ENCODE measurements around the gene RNF220. TPM values are rescaled to one million over a fixed set of nuclear protein-coding genes. Genes with fewer than 3 reads are reported as not detected.

Gene RNF220
- total and polyA plus RNA-seq, 7 experiments from 2014 or later: 83.1 to 127 (median 95.9) TPM

- intact Hi-C loops (cut with micrococcal nuclease): no loop called here
- Histone ChIP-seq H3K27ac (ENCODE audit: low read depth, low read length) (no peak overlapping the region), H3K4me1 (ENCODE audit: control insufficient read depth in 2 of 2, insufficient read depth in 2 of 2, low read length in 2 of 2) (no peaks in the 10 kb centered on the region), H3K27me3 (ENCODE audit: control insufficient read depth in 2 of 2, insufficient read depth in 2 of 2, low read length in 2 of 2) (no peaks in the 10 kb centered on the region), H3K36me3 (ENCODE audit: control insufficient read depth in 2 of 3, insufficient read depth in 3 of 3, low read length in 3 of 3) (peaks cover 8 to 97% (median 25%) of the 10 kb centered on the region in 3 experiments), H3K4me3 (ENCODE audit: low read length) (no peak overlapping the region), H3K9me3 (ENCODE audit: control insufficient read depth in 2 of 3, low read length in 3 of 3) (no peaks in the 10 kb centered on the region)
- no peak for ATAC-seq
- ChIA-PET CTCF (interaction anchor here (2.6 kb wide), 1 partner anchor 10 kb away, joined by 12 read pairs; no protein-coding TSS in a partner anchor), POLR2A (interaction anchor here (0.9 to 2.9 kb wide), 2 partner anchors 11 to 32 kb away, joined by 3 to 18 read pairs; no protein-coding TSS in a partner anchor)
- Mint-ChIP-seq H3K4me3 (no peak overlapping the region), H3K27me3 (no peaks in the 10 kb centered on the region), H3K9me3 (peaks cover 0 to 2% (median 0%) of the 10 kb centered on the region in 11 donors), H3K36me3 (peaks cover 9 to 52% (median 15%) of the 10 kb centered on the region in 5 donors), H3K27ac (peak overlapping the region in 3 of 9 donors; percentile 3 to 46 (median 13)), H3K4me1 (peaks cover 4 to 14% (median 9%) of the 10 kb centered on the region in 7 donors)
- no peak for DNase-seq
Measured at GRCh38 chr1:44642925-44643324, 237.9 kb downstream of the RNF220 start.

DNA sequence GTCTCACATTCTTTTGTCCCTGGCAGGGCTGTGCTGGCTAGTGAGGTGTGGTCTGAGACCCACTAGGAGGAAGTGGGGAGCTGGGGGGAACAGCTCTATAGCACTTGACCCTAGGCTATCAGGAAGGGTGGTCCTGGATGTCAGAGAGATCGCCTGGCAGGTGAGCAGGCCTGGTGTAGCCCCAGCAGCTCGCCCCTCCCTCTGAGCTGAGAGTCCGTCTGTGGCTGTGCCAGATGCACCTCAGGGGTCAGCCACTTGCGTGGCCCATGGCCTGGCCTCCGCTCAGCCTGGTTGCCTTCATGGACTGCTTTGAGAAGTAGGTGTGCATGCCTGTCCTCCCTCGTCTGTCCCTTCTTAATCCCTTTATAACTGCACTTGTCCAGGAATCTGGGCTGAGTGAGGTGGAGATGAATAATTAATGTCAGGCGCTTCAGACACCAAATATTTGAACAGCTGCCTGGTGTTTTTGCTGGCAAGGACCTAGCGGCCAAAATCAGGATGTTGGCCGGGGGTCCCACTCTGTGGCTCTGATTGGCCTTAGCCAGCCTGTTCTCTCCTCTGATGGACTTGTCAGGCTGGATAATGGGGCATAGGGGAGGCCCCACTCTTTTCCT, 238.8 kb downstream of the RNF220 start:
- Histone ChIP-seq H3K9me3 (ENCODE audit: control insufficient read depth in 2 of 3, low read length in 3 of 3) (no peaks in the 10 kb centered on the region), H3K4me1 (ENCODE audit: control insufficient read depth in 2 of 2, insufficient read depth in 2 of 2, low read length in 2 of 2) (no peaks in the 10 kb centered on the region), H3K27ac (ENCODE audit: low read depth, low read length) (no peak overlapping the region), H3K4me3 (ENCODE audit: low read length) (no peak overlapping the region), H3K36me3 (ENCODE audit: control insufficient read depth in 2 of 3, insufficient read depth in 3 of 3, low read length in 3 of 3) (peaks cover 12 to 97% (median 21%) of the 10 kb centered on the region in 3 experiments), H3K27me3 (ENCODE audit: control insufficient read depth in 2 of 2, insufficient read depth in 2 of 2, low read length in 2 of 2) (no peaks in the 10 kb centered on the region)
- peaks cover 0 to 2% (median 0%) of the 10 kb centered on the region in 11 donors for H3K9me3 Mint-ChIP-seq
- no peak overlapping the region for H3K4me3 Mint-ChIP-seq
- ChIA-PET POLR2A (interaction anchor here (2.9 kb wide), 1 partner anchor 11 kb away, joined by 18 read pairs; no protein-coding TSS in a partner anchor), CTCF (interaction anchor here (2.6 kb wide), 1 partner anchor 9 kb away, joined by 12 read pairs; no protein-coding TSS in a partner anchor)
- H3K27ac Mint-ChIP-seq: peak overlapping the region in 3 of 9 donors; percentile 7 to 46 (median 33)
- intact Hi-C loops (cut with micrococcal nuclease): no loop called here
- peaks cover 0 to 13% (median 5%) of the 10 kb centered on the region in 7 donors for H3K4me1 Mint-ChIP-seq
- peaks cover 9 to 53% (median 11%) of the 10 kb centered on the region in 5 donors for H3K36me3 Mint-ChIP-seq
- ATAC-seq (no peak), DNase-seq (no peak)
- H3K27me3 Mint-ChIP-seq: no peaks in the 10 kb centered on the region

GRCh38 chr1:44644806-44645205, 239.8 kb downstream of the RNF220 start:
- POLR2A ChIA-PET: no interaction called here

GRCh38 chr1:44645476-44646244, 240.6 kb downstream of the RNF220 start:
- Mint-ChIP-seq H3K27ac (no peak overlapping the region), H3K9me3 (no peaks in the 10 kb centered on the region), H3K4me1 (peaks cover 0 to 13% (median 4%) of the 10 kb centered on the region in 7 donors), H3K4me3 (no peak overlapping the region), H3K36me3 (peaks cover 9 to 58% (median 10%) of the 10 kb centered on the region in 5 donors), H3K27me3 (no peaks in the 10 kb centered on the region)
- Histone ChIP-seq H3K4me3 (ENCODE audit: low read length) (no peak overlapping the region), H3K27ac (ENCODE audit: low read depth, low read length) (no peak overlapping the region), H3K9me3 (ENCODE audit: control insufficient read depth in 2 of 3, low read length in 3 of 3) (no peaks in the 10 kb centered on the region), H3K4me1 (ENCODE audit: control insufficient read depth in 2 of 2, insufficient read depth in 2 of 2, low read length in 2 of 2) (no peaks in the 10 kb centered on the region), H3K36me3 (ENCODE audit: control insufficient read depth in 2 of 3, insufficient read depth in 3 of 3, low read length in 3 of 3) (peaks cover 6 to 100% (median 12%) of the 10 kb centered on the region in 3 experiments), H3K27me3 (ENCODE audit: control insufficient read depth in 2 of 2, insufficient read depth in 2 of 2, low read length in 2 of 2) (no peaks in the 10 kb centered on the region)
- ChIA-PET POLR2A (interaction anchor here (0.5 to 3.2 kb wide), 2 partner anchors 14 to 87 kb away, joined by 5 to 8 read pairs; no protein-coding TSS in a partner anchor), CTCF (no interaction called here)
- DNase-seq: no peak
- intact Hi-C loops (cut with micrococcal nuclease): no loop called here
- no peak for ATAC-seq

More at GRCh38 chr1:44644806-44645205, 239.8 kb downstream of the RNF220 start:
- intact Hi-C loops (cut with micrococcal nuclease): no loop called here
- Histone ChIP-seq H3K4me3 (ENCODE audit: low read length) (no peak overlapping the region), H3K4me1 (ENCODE audit: control insufficient read depth in 2 of 2, insufficient read depth in 2 of 2, low read length in 2 of 2) (no peaks in the 10 kb centered on the region), H3K36me3 (ENCODE audit: control insufficient read depth in 2 of 3, insufficient read depth in 3 of 3, low read length in 3 of 3) (peaks cover 6 to 100% (median 18%) of the 10 kb centered on the region in 3 experiments), H3K27me3 (ENCODE audit: control insufficient read depth in 2 of 2, insufficient read depth in 2 of 2, low read length in 2 of 2) (no peaks in the 10 kb centered on the region), H3K27ac (ENCODE audit: low read depth, low read length) (no peak overlapping the region), H3K9me3 (ENCODE audit: control insufficient read depth in 2 of 3, low read length in 3 of 3) (no peaks in the 10 kb centered on the region)
- CTCF ChIA-PET: no interaction called here
- DNase-seq (no peak), ATAC-seq (no peak)
- peaks cover 0 to 13% (median 4%) of the 10 kb centered on the region in 7 donors for H3K4me1 Mint-ChIP-seq
- H3K4me3 Mint-ChIP-seq: no peak overlapping the region
- peaks cover 0 to 2% (median 0%) of the 10 kb centered on the region in 11 donors for H3K9me3 Mint-ChIP-seq
- peaks cover 9 to 55% (median 10%) of the 10 kb centered on the region in 5 donors for H3K36me3 Mint-ChIP-seq
- no peak overlapping the region for H3K27ac Mint-ChIP-seq
- H3K27me3 Mint-ChIP-seq: no peaks in the 10 kb centered on the region

GRCh38 chr1:44646261-44647110, 241.4 kb downstream of the RNF220 start:
- Mint-ChIP-seq H3K27me3 (no peaks in the 10 kb centered on the region), H3K4me3 (no peak overlapping the region), H3K4me1 (peaks cover 0 to 10% (median 4%) of the 10 kb centered on the region in 7 donors), H3K27ac (peak overlapping the region in 1 of 9 donors; percentile 65), H3K36me3 (peaks cover 8 to 59% (median 9%) of the 10 kb centered on the region in 5 donors), H3K9me3 (no peaks in the 10 kb centered on the region)
- H3K36me3 ChIP-seq (ENCODE audit: control insufficient read depth in 2 of 3, insufficient read depth in 3 of 3, low read length in 3 of 3): peaks cover 6 to 100% (median 7%) of the 10 kb centered on the region in 3 experiments
- intact Hi-C loops (cut with micrococcal nuclease): no loop called here
- ChIA-PET POLR2A (interaction anchor here (0.5 to 3.2 kb wide), 4 partner anchors 13 to 850 kb away, joined by 3 to 8 read pairs (median 4); no protein-coding TSS in a partner anchor), CTCF (no interaction called here)
- no peak for ATAC-seq
- no peaks in the 10 kb centered on the region for H3K9me3 ChIP-seq (ENCODE audit: control insufficient read depth in 2 of 3, low read length in 3 of 3)
- DNase-seq: no peak
- no peak overlapping the region for H3K4me3 ChIP-seq (ENCODE audit: low read length)
- no peaks in the 10 kb centered on the region for H3K4me1 ChIP-seq (ENCODE audit: control insufficient read depth in 2 of 2, insufficient read depth in 2 of 2, low read length in 2 of 2)
- H3K27ac ChIP-seq (ENCODE audit: low read depth, low read length): no peak overlapping the region
- H3K27me3 ChIP-seq (ENCODE audit: control insufficient read depth in 2 of 2, insufficient read depth in 2 of 2, low read length in 2 of 2): no peaks in the 10 kb centered on the region

DNA sequence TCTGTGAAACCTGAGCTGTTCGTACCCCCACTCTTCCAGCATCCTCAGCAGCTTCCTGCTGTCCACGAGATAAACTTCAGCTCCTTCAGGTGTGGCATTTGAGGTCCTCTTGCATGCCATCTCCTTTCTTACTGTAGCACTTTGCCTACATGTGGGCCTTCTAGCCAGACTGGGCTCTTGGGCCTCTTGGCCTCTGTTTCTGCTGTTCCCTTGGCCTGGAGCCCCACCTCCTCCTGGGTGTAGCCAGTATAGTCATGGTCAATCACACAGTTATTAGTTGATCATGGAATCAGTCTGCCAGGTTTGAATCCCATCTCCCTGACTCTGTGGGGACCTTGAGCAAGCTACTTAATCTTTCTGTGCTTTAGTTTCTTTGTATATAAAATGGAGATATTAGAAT, 242.8 kb downstream of the RNF220 start:
- H3K36me3 ChIP-seq (ENCODE audit: control insufficient read depth in 2 of 3, insufficient read depth in 3 of 3, low read length in 3 of 3): peaks cover 5 to 86% (median 6%) of the 10 kb centered on the region in 3 experiments
- H3K4me1 Mint-ChIP-seq: peaks cover 0 to 10% (median 0%) of the 10 kb centered on the region in 7 donors
- H3K9me3 Mint-ChIP-seq: no peaks in the 10 kb centered on the region
- H3K4me3 ChIP-seq (ENCODE audit: low read length): no peak overlapping the region
- H3K27me3 Mint-ChIP-seq: no peaks in the 10 kb centered on the region
- DNase-seq (no peak), ATAC-seq (no peak)
- no peak overlapping the region for H3K4me3 Mint-ChIP-seq
- H3K9me3 ChIP-seq (ENCODE audit: control insufficient read depth in 2 of 3, low read length in 3 of 3): no peaks in the 10 kb centered on the region
- peak overlapping the region in 4 of 9 donors; percentile 17 to 71 (median 51) for H3K27ac Mint-ChIP-seq
- no peaks in the 10 kb centered on the region for H3K27me3 ChIP-seq (ENCODE audit: control insufficient read depth in 2 of 2, insufficient read depth in 2 of 2, low read length in 2 of 2)
- ChIA-PET CTCF (interaction anchor here (0.5 to 0.8 kb wide), 2 partner anchors 18 to 38 kb away, joined by 5 to 6 read pairs; no protein-coding TSS in a partner anchor), POLR2A (interaction anchor here (1.3 to 3.2 kb wide), 4 partner anchors 9 to 16 kb away, joined by 3 to 8 read pairs (median 4); no protein-coding TSS in a partner anchor)
- no peak overlapping the region for H3K27ac ChIP-seq (ENCODE audit: low read depth, low read length)
- peaks cover 8 to 52% (median 9%) of the 10 kb centered on the region in 5 donors for H3K36me3 Mint-ChIP-seq
- intact Hi-C loops (cut with micrococcal nuclease): no loop called here
- H3K4me1 ChIP-seq (ENCODE audit: control insufficient read depth in 2 of 2, insufficient read depth in 2 of 2, low read length in 2 of 2): no peaks in the 10 kb centered on the region

All from naive thymus-derived CD4-positive, alpha-beta T cell (primary cell).